Liver (tissue), 9 donors: Measurements from ENCODE around the gene CNIH2. TPM values are rescaled to one million over a fixed set of nuclear protein-coding genes. Genes with fewer than 3 reads are reported as not detected.

Experiments used
- DNase-seq: peaks from one replicate; pipeline ENCODE4 v3.0.0-alpha.2; 2017; ENCODE audit warnings: low spot score
- H3K27ac ChIP-seq, 2 donors: one replicate each; pipeline ENCODE4 v1.7.0; 2013; ENCODE audit warnings: inconsistent platforms in 2 of 2, low read length in 2 of 2, control low read depth in 1 of 2, low read depth in 1 of 2, mild to moderate bottlenecking in 1 of 2
- H3K27me3 ChIP-seq, 4 donors: one replicate each; pipeline versions ENCODE4 v1.6.1 to v1.7.0; 2013; ENCODE audit warnings: low read length in 3 of 4, inconsistent platforms in 1 of 4, mild to moderate bottlenecking in 1 of 4, moderate library complexity in 1 of 4; ENCODE audit not compliant: control insufficient read depth in 4 of 4, insufficient read depth in 4 of 4
- H3K36me3 ChIP-seq, 4 donors: one replicate each; pipeline versions ENCODE4 v1.6.1 to v1.7.0; 2013; ENCODE audit warnings: low read length in 3 of 4, mild to moderate bottlenecking in 3 of 4, low read depth in 1 of 4, moderate library complexity in 1 of 4; ENCODE audit not compliant: control insufficient read depth in 4 of 4, insufficient read depth in 3 of 4
- H3K4me1 ChIP-seq, 4 donors: one replicate each; pipeline versions ENCODE4 v1.6.1 to v1.7.0; 2013; ENCODE audit warnings: low read length in 3 of 4, mild to moderate bottlenecking in 3 of 4, moderate library complexity in 1 of 4; ENCODE audit not compliant: control insufficient read depth in 4 of 4, insufficient read depth in 4 of 4
- H3K4me3 ChIP-seq, 3 donors: one replicate each; pipeline versions ENCODE4 v1.6.1 to v1.7.0; 2013; ENCODE audit warnings: low read length in 3 of 3, control low read depth in 1 of 3, low read depth in 1 of 3, mild to moderate bottlenecking in 1 of 3
- H3K9ac ChIP-seq, 2 donors: one replicate each; pipeline ENCODE4 v1.7.0; 2013; ENCODE audit warnings: low read length in 2 of 2, mild to moderate bottlenecking in 2 of 2, moderate library complexity in 2 of 2, control low read depth in 1 of 2, low read depth in 1 of 2
- H3K9me3 ChIP-seq, 4 donors: one replicate each; pipeline versions ENCODE4 v1.6.1 to v1.7.0; 2013; ENCODE audit warnings: low read length in 3 of 4; ENCODE audit not compliant: control insufficient read depth in 4 of 4
- ATF3 ChIP-seq: IDR thresholded peaks from 2 replicates; pipeline ENCODE4 v1.6.1; 2016; ENCODE audit warnings: antibody characterized with exemption
- CTCF ChIP-seq: fragments of 150-350 bp; IDR thresholded peaks from 2 replicates; pipeline ENCODE4 v1.5.1; 2017; ENCODE audit warnings: improper control_type of control experiment, low read depth, low read length; ENCODE audit not compliant: missing input control
- EGR1 ChIP-seq, 2 donors: IDR thresholded peaks; 2 replicates each; pipeline ENCODE4 v1.6.1; 2016 to 2018; ENCODE audit warnings: antibody characterized with exemption in 2 of 2, low read depth in 2 of 2
- FOXA1 ChIP-seq: IDR thresholded peaks from 2 replicates; pipeline ENCODE4 v1.6.1; 2016; ENCODE audit warnings: antibody characterized with exemption
- FOXA2 ChIP-seq: IDR thresholded peaks from 2 replicates; pipeline ENCODE4 v1.6.1; 2016; ENCODE audit warnings: antibody characterized with exemption
- GABPA ChIP-seq, 2 donors: IDR thresholded peaks in 1 of 2; conservative IDR thresholded peaks in 1 of 2; 2 replicates each; pipeline ENCODE4 v1.6.1; 2016; ENCODE audit warnings: antibody characterized with exemption in 2 of 2, mild to moderate bottlenecking in 1 of 2, moderate library complexity in 1 of 2
- HNF4A ChIP-seq, 2 donors: conservative IDR thresholded peaks; 2 replicates each; pipeline ENCODE4 v1.6.1; 2016; ENCODE audit warnings: antibody characterized with exemption in 2 of 2, mild to moderate bottlenecking in 2 of 2
- HNF4G ChIP-seq: IDR thresholded peaks from 2 replicates; pipeline ENCODE4 v1.6.1; 2016; ENCODE audit warnings: antibody characterized with exemption
- JUND ChIP-seq, 2 donors: IDR thresholded peaks; 2 replicates each; pipeline ENCODE4 v1.6.1; 2016; ENCODE audit warnings: antibody characterized with exemption in 2 of 2
- MAX ChIP-seq: IDR thresholded peaks from 2 replicates; pipeline ENCODE4 v1.6.1; 2016; ENCODE audit warnings: antibody characterized with exemption
- NR2F2 ChIP-seq: IDR thresholded peaks from 2 replicates; pipeline ENCODE4 v1.6.1; 2016; ENCODE audit warnings: antibody characterized with exemption
- RAD21 ChIP-seq, 2 donors: IDR thresholded peaks; 2 replicates each; pipeline ENCODE4 v1.6.1; 2016; ENCODE audit warnings: antibody characterized with exemption in 2 of 2, mild to moderate bottlenecking in 2 of 2
- REST ChIP-seq: IDR thresholded peaks from 2 replicates; pipeline ENCODE4 v1.6.1; 2016; ENCODE audit warnings: antibody characterized with exemption, mild to moderate bottlenecking
- RXRA ChIP-seq, 2 donors: IDR thresholded peaks; 2 replicates each; pipeline ENCODE4 v1.6.1; 2017 to 2018; ENCODE audit warnings: antibody characterized with exemption in 2 of 2, mild to moderate bottlenecking in 1 of 2
- TAF1 ChIP-seq: conservative IDR thresholded peaks from 2 replicates; pipeline ENCODE4 v1.6.1; 2016; ENCODE audit warnings: antibody characterized with exemption, mild to moderate bottlenecking
- WGBS: extraction: QIAGEN DNeasy Blood & Tissue Kit; methylation state at CpG from one replicate; pipeline ENCODE4 v1.1.7; 2013; 5-methylcytosine and 5-hydroxymethylcytosine counted together
- polyA plus RNA-seq, 2 donors: library from polyadenylated mRNA; stranded (reverse) in 1 of 2; unstranded in 1 of 2; fragments of 200-250 nt in 1 of 2; fragments of >200 nt in 1 of 2; fragmentation: Nextera tagmentation in 1 of 2; extraction: Ambion mirVana in 1 of 2; gene quantifications; one replicate each; pipeline versions ENCODE4 v1.2.1 to v1.2.3, GENCODE V29; 2013 to 2015
- total RNA-seq, 2 donors: library from RNA; depleted of rRNA; stranded (reverse); fragments of >200 nt; gene quantifications; one replicate each; pipeline ENCODE4 v1.2.3, GENCODE V29; 2014
- donor health status: healthy.
- donor health status: healthy.
- donor health status: healthy.
- donor health status: healthy.
- donor health status: healthy.

Gene CNIH2
- total and polyA plus RNA-seq, 4 donors = 0.07 TPM; not detected in 3

- TF ChIP-seq CTCF (no peak), HNF4G (no peak), TAF1 (no peak), RXRA (IDR thresholded peaks at IDR 0.05) (no peak), RAD21 (IDR thresholded peaks at IDR 0.05) (no peak), HNF4A (conservative IDR thresholded peaks at IDR 0.05) (no peak), GABPA (IDR thresholded peaks at IDR 0.05 in 1 of 2, conservative IDR thresholded peaks at IDR 0.05 in 1 of 2) (no peak), MAX (no peak), ATF3 (no peak)
These were observed 16.4 kb upstream of the CNIH2 start (continued) for GRCh38 chr11:66261578-66261977.

- Histone ChIP-seq H3K27me3 (no peaks in the 10 kb centered on the region), H3K4me3 (no peak overlapping the region), H3K27ac (no peak overlapping the region), H3K4me1 (peaks cover 0 to 15% (median 8%) of the 10 kb centered on the region in 4 donors), H3K9ac (no peak overlapping the region), H3K9me3 (no peaks in the 10 kb centered on the region), H3K36me3 (peaks cover 0 to 6% (median 2%) of the 10 kb centered on the region in 4 donors)
- 96% methylated on average over 5 of the region's 5 CpGs for WGBS
- no peak for DNase-seq
- TF ChIP-seq FOXA1 = no peak
- TF ChIP-seq HNF4A (conservative IDR thresholded peaks at IDR 0.05) = no peak
- no peak for TF ChIP-seq JUND (IDR thresholded peaks at IDR 0.05)
- no peak for TF ChIP-seq ATF3
- no peak for TF ChIP-seq EGR1 (IDR thresholded peaks at IDR 0.05; ENCODE audit: low read depth in 2 of 2)
- TF ChIP-seq TAF1 = no peak
- TF ChIP-seq RAD21 (IDR thresholded peaks at IDR 0.05) = no peak
- no peak for TF ChIP-seq REST
- no peak for TF ChIP-seq FOXA2
These were observed 15.8 kb upstream of the CNIH2 start for GRCh38 chr11:66262191-66262590.

GRCh38 chr11:66262696-66263095 is 15.3 kb upstream of the CNIH2 start:
- Histone ChIP-seq H3K36me3 (peaks cover 0 to 6% (median 2%) of the 10 kb centered on the region in 4 donors), H3K9ac (no peak overlapping the region), H3K27ac (no peak overlapping the region), H3K27me3 (no peaks in the 10 kb centered on the region), H3K4me1 (peaks cover 0 to 16% (median 7%) of the 10 kb centered on the region in 4 donors), H3K9me3 (no peaks in the 10 kb centered on the region), H3K4me3 (no peak overlapping the region)
- WGBS = 95% methylated on average over 12 of the region's 12 CpGs
- no peak for DNase-seq
- no peak for TF ChIP-seq HNF4G
- no peak for TF ChIP-seq NR2F2
- no peak for TF ChIP-seq EGR1 (IDR thresholded peaks at IDR 0.05; ENCODE audit: low read depth in 2 of 2)
- TF ChIP-seq GABPA (IDR thresholded peaks at IDR 0.05 in 1 of 2, conservative IDR thresholded peaks at IDR 0.05 in 1 of 2) = no peak
- no peak for TF ChIP-seq ATF3
- no peak for TF ChIP-seq RAD21 (IDR thresholded peaks at IDR 0.05)
- no peak for TF ChIP-seq CTCF
